Neural cell (in vitro differentiated cells): ENCODE results near the gene C16orf86. TPM values are rescaled to one million over a fixed set of nuclear protein-coding genes. Genes with fewer than 3 reads are reported as not detected.

ENCODE experiments used
- H2AFZ ChIP-seq: fragments of 200-600, 300-800 bp; sonication (generic), shearing (Covaris generic); 2 replicates; pipeline ENCODE4 v1.6.0; 2014; ENCODE audit warnings: low read depth, mild to moderate bottlenecking, antibody characterized with exemption, low read length, moderate library complexity
- H3F3A ChIP-seq: fragments of 200-600 bp; shearing (Covaris generic); 2 replicates; pipeline ENCODE4 v1.6.1; 2016; ENCODE audit warnings: mild to moderate bottlenecking, moderate library complexity, mixed read lengths, antibody characterized with exemption, low read length; ENCODE audit not compliant: insufficient read depth, poor library complexity, severe bottlenecking
- H3K27ac ChIP-seq: fragments of 200-600, 300-800 bp; sonication (generic), shearing (Covaris generic); 2 replicates; pipeline ENCODE4 v1.5.1; 2014; ENCODE audit warnings: mild to moderate bottlenecking, low read length, moderate library complexity
- H3K27me3 ChIP-seq: fragments of 300-800, 200-600 bp; sonication (generic), shearing (Covaris generic); 2 replicates; pipeline ENCODE4 v1.6.0; 2014; ENCODE audit warnings: mild to moderate bottlenecking, low read depth, low read length, moderate library complexity; ENCODE audit not compliant: insufficient read depth
- H3K36me3 ChIP-seq: fragments of 300-800, 200-600 bp; sonication (generic), shearing (Covaris generic); 2 replicates; pipeline ENCODE4 v1.5.1; 2014; ENCODE audit warnings: mild to moderate bottlenecking, antibody characterized with exemption, low read length, moderate library complexity; ENCODE audit not compliant: insufficient read depth
- H3K4me2 ChIP-seq: fragments of 300-800, 200-600 bp; sonication (generic), shearing (Covaris generic); 2 replicates; pipeline ENCODE4 v1.6.0; 2014; ENCODE audit warnings: mild to moderate bottlenecking, low read length
- H3K4me3 ChIP-seq: fragments of 300-800, 200-600 bp; sonication (generic), shearing (Covaris generic); 2 replicates; pipeline ENCODE4 v1.5.1; 2014; ENCODE audit warnings: mild to moderate bottlenecking, low read length, moderate library complexity
- H3K79me2 ChIP-seq: fragments of 200-600 bp; shearing (Covaris generic); replicated peaks from 2 replicates; pipeline ENCODE4 v1.6.0; 2014; ENCODE audit warnings: mild to moderate bottlenecking, low read length, moderate library complexity; ENCODE audit not compliant: insufficient read depth
- H3K9ac ChIP-seq: fragments of 300-800, 200-600 bp; sonication (generic), shearing (Covaris generic); 2 replicates; pipeline ENCODE4 v1.6.1; 2016; ENCODE audit warnings: mild to moderate bottlenecking, low read length, mixed read lengths
- H3K9me2 ChIP-seq: fragments of 200-600 bp; shearing (Covaris generic); 2 replicates; pipeline ENCODE4 v1.6.1; 2016; ENCODE audit warnings: mild to moderate bottlenecking, low read length, mixed read lengths; ENCODE audit not compliant: insufficient read depth
- H3K9me3 ChIP-seq: fragments of 200-600, 300-800 bp; sonication (generic), shearing (Covaris generic); 2 replicates; pipeline ENCODE4 v1.6.1; 2016; ENCODE audit warnings: mild to moderate bottlenecking, mixed run types, low read length, moderate library complexity, mixed read lengths
- H4K20me1 ChIP-seq: fragments of 200-600 bp; shearing (Covaris generic); 2 replicates; pipeline ENCODE4 v1.6.1; 2016; ENCODE audit warnings: mild to moderate bottlenecking, mixed run types; ENCODE audit not compliant: insufficient read depth
- EP300 ChIP-seq: fragments of 450-650 bp; conservative IDR thresholded peaks from 2 replicates; pipeline ENCODE4 v1.6.1; 2014; ENCODE audit warnings: antibody characterized with exemption, mild to moderate bottlenecking, moderate library complexity; ENCODE audit not compliant: poor library complexity, severe bottlenecking
- EZH2 ChIP-seq: fragments of 200-600, 300-800 bp; shearing (Covaris generic), sonication (generic); IDR thresholded peaks from 2 replicates; pipeline ENCODE4 v1.6.1; 2014; ENCODE audit warnings: antibody characterized with exemption, low read length, borderline replicate concordance, mild to moderate bottlenecking; ENCODE audit not compliant: insufficient read depth, poor library complexity, severe bottlenecking
- MXI1 ChIP-seq: fragments of 450-650 bp; conservative IDR thresholded peaks from 2 replicates; pipeline ENCODE4 v1.6.1; 2014; ENCODE audit warnings: antibody characterized with exemption, mild to moderate bottlenecking; ENCODE audit not compliant: poor library complexity, severe bottlenecking
- POLR2AphosphoS5 ChIP-seq: IDR thresholded peaks from 2 replicates; pipeline ENCODE4 v1.6.1; 2012
- SMC3 ChIP-seq: fragments of 450-650 bp; conservative IDR thresholded peaks from 2 replicates; pipeline ENCODE4 v1.6.1; 2014; ENCODE audit warnings: antibody characterized with exemption, mild to moderate bottlenecking, moderate library complexity; ENCODE audit not compliant: poor library complexity
- TAF1 ChIP-seq: IDR thresholded peaks from 2 replicates; pipeline ENCODE4 v1.6.1; 2012; ENCODE audit warnings: low read depth
- polyA plus RNA-seq: library from polyadenylated mRNA; depleted of rRNA; stranded (reverse); fragments of >200 nt; gene quantifications from 2 replicates; pipeline ENCODE4 v1.2.3, GENCODE V29; 2014
- TF ChIP-seq, protein P1 (sequence below): IDR thresholded peaks from 2 replicates; pipeline ENCODE4 v1.6.1; 2012; ENCODE audit warnings: borderline replicate concordance
- TF ChIP-seq, protein P2 (sequence below): fragments of 450-650 bp; IDR thresholded peaks from 2 replicates; pipeline ENCODE4 v1.5.1; 2014; ENCODE audit warnings: antibody characterized with exemption, mild to moderate bottlenecking, moderate library complexity; ENCODE audit not compliant: poor library complexity, severe bottlenecking

Gene C16orf86
- polyA plus RNA-seq, 1 donor from 2014 or later = 2.4 TPM

- no peaks in the 10 kb centered on the region for H4K20me1 ChIP-seq
- H3K79me2 ChIP-seq = peaks cover 15% of the 10 kb centered on the region
- H3K9ac ChIP-seq = no peak overlapping the region
- H3F3A ChIP-seq = no peaks in the 10 kb centered on the region
- no peak overlapping the region for H3K27ac ChIP-seq
- no peaks in the 10 kb centered on the region for H3K9me2 ChIP-seq
- no peak overlapping the region for H2AFZ ChIP-seq
- no peak overlapping the region for H3K4me3 ChIP-seq
- H3K36me3 ChIP-seq = no peaks in the 10 kb centered on the region
- TF ChIP-seq EP300 (no peak), MXI1 (no peak), TAF1 (no peak)
- no peaks in the 10 kb centered on the region for H3K9me3 ChIP-seq
- H3K4me2 ChIP-seq = no peak overlapping the region
- H3K27me3 ChIP-seq = peaks cover 6% of the 10 kb centered on the region
Observed at GRCh38 chr16:67657751-67658518, 8.7 kb upstream of the C16orf86 start.

DNA sequence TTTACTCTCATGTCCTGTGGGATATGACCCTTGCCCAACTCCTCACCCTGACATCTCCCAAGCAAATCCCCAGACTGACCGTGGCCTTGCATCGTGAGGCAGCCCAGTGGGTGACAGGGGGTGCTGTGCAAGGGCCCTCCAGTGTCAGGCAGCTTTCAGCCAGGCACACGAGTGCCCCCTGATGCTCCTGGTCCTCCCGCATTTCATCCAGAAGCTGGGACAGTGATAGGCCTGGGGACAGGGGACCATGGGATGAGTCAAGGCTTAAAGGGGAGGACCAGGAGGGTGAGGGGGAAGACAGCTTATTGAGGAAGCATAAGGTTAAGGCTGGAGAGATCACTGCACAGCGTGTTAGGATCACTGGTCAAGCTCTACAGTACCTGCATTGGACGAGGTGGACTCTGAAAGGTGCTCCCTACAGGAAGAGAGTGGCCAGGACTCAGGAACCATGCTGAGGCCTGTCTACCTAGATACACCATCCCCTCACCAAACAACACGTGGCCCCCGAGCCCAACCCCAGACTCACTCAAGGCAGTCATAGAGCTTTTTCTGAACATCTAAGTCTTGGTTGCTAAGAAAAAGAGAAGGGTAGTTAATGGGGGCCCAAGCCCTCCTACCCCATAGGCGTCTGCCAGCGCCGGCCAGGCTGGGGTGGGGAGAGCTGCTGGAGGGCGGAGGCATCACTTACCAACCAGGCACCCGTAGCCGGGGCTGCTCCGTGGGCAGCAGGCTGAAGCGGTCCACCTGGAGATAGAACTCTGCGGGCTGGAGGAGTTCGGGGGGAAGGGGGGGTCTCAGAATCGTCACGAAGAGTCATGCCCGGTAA lies 7.6 kb upstream of the C16orf86 start:
- Histone ChIP-seq H3K9ac (peak overlapping the region; percentile 99), H3K9me3 (no peaks in the 10 kb centered on the region), H3K36me3 (no peaks in the 10 kb centered on the region), H4K20me1 (no peaks in the 10 kb centered on the region), H3K27me3 (peaks cover 5% of the 10 kb centered on the region), H3K4me2 (peak overlapping the region; percentile 64), H3K9me2 (no peaks in the 10 kb centered on the region), H2AFZ (no peak overlapping the region), H3K27ac (peak overlapping the region; percentile 100), H3K4me3 (peak overlapping the region; percentile 100), H3K79me2 (peaks cover 15% of the 10 kb centered on the region), H3F3A (no peaks in the 10 kb centered on the region)
- no peak for TF ChIP-seq EP300
- TF ChIP-seq POLR2AphosphoS5 = no peak
- TF ChIP-seq EZH2 = no peak
- TF ChIP-seq SMC3 = no peak
- TF ChIP-seq, protein P1, sequence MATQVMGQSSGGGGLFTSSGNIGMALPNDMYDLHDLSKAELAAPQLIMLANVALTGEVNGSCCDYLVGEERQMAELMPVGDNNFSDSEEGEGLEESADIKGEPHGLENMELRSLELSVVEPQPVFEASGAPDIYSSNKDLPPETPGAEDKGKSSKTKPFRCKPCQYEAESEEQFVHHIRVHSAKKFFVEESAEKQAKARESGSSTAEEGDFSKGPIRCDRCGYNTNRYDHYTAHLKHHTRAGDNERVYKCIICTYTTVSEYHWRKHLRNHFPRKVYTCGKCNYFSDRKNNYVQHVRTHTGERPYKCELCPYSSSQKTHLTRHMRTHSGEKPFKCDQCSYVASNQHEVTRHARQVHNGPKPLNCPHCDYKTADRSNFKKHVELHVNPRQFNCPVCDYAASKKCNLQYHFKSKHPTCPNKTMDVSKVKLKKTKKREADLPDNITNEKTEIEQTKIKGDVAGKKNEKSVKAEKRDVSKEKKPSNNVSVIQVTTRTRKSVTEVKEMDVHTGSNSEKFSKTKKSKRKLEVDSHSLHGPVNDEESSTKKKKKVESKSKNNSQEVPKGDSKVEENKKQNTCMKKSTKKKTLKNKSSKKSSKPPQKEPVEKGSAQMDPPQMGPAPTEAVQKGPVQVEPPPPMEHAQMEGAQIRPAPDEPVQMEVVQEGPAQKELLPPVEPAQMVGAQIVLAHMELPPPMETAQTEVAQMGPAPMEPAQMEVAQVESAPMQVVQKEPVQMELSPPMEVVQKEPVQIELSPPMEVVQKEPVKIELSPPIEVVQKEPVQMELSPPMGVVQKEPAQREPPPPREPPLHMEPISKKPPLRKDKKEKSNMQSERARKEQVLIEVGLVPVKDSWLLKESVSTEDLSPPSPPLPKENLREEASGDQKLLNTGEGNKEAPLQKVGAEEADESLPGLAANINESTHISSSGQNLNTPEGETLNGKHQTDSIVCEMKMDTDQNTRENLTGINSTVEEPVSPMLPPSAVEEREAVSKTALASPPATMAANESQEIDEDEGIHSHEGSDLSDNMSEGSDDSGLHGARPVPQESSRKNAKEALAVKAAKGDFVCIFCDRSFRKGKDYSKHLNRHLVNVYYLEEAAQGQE = no peak
- TF ChIP-seq, protein P2, sequence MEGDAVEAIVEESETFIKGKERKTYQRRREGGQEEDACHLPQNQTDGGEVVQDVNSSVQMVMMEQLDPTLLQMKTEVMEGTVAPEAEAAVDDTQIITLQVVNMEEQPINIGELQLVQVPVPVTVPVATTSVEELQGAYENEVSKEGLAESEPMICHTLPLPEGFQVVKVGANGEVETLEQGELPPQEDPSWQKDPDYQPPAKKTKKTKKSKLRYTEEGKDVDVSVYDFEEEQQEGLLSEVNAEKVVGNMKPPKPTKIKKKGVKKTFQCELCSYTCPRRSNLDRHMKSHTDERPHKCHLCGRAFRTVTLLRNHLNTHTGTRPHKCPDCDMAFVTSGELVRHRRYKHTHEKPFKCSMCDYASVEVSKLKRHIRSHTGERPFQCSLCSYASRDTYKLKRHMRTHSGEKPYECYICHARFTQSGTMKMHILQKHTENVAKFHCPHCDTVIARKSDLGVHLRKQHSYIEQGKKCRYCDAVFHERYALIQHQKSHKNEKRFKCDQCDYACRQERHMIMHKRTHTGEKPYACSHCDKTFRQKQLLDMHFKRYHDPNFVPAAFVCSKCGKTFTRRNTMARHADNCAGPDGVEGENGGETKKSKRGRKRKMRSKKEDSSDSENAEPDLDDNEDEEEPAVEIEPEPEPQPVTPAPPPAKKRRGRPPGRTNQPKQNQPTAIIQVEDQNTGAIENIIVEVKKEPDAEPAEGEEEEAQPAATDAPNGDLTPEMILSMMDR = no peak
